Stimulated activated CD8-positive, alpha-beta memory T cell treated with anti-CD3 and anti-CD28 coated beads, Interleukin-15, amount 100 ng/mL, for 24 hours (primary cell): ENCODE data around the gene UBE2M.
"Not testable (repeated sequence)": the region's sequence is repeated elsewhere in the genome, so short reads cannot be mapped to it uniquely, and the experiment has no call there.

ENCODE experiments used
- DNase-seq: peaks from one replicate; pipeline ENCODE4 v3.0.0-alpha.2; 2020; ENCODE audit warnings: low read depth

Gene UBE2M

DNA sequence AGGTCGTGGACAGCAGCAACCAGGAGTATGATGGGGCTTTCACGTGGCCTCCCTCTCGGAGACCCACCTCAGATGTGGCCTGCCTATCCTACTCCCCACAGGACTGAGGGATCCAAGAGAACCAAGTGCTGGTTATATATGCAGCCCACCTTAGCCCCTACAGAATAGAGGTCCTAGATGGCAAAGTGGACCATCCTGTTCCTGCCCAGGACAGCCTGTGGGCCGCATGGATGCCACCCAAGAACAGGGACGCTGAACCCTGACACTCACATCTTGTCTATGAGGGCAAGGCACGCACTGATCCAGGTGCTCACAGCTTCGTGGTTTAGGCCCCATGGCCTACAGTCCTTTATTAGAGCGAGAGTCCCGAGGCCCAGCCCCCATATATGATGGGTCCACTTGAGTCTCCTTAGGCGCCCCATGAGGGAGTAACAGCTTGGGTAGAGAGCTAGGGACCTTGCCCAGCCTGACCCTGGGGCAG, 45.2 kb downstream of the UBE2M start:
- DNase-seq: no peak

DNA sequence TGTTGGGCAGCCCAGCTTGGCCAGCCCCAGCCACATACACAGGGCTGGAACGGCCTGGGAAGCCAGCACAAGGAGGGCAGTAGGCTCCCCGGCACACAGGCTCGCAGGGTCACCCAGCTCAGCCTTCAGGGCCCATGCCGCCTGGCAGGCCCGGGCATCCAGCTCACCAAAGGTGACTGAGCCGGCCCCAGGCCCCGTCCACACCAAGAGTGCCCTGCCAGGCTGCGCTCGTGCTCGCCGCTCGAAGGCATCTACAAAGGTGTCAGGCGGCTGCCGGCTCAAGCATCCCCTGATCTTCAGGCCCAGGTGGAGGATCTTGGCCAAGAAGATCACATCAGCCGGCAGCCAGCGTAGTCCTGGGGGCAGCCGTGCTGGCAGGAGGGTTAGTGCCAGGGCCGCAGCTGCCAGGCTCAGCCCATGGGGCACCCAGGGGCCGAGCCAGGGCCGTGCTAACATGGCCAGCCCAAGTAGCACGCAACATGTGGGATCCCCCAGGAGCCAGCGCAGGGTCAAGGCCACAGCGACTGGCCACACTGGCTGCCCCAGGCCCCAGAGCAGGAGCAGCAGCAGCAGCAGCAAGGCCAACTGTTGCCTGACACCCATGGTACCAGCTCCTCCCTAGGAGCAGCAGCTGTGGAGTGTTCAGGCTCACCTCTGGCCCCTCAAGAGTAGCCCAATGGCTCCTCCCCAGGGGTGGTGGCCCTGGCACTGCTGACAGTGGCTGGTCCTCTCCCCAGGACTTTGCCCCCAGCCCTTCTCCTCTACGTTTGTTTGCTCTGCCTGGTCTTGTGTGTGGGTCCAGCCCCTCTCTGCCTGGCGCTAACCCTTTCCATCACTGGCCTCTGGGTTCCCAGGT, 46.8 kb downstream of the UBE2M start, which contains the start of gene SLC27A5:
TSS of gene SLC27A5 (minus strand) at position 640 of the 856 bp plus-strand sequence. CDS start at position 603, 37 bp downstream.
- DNase-seq: no peak

DNA sequence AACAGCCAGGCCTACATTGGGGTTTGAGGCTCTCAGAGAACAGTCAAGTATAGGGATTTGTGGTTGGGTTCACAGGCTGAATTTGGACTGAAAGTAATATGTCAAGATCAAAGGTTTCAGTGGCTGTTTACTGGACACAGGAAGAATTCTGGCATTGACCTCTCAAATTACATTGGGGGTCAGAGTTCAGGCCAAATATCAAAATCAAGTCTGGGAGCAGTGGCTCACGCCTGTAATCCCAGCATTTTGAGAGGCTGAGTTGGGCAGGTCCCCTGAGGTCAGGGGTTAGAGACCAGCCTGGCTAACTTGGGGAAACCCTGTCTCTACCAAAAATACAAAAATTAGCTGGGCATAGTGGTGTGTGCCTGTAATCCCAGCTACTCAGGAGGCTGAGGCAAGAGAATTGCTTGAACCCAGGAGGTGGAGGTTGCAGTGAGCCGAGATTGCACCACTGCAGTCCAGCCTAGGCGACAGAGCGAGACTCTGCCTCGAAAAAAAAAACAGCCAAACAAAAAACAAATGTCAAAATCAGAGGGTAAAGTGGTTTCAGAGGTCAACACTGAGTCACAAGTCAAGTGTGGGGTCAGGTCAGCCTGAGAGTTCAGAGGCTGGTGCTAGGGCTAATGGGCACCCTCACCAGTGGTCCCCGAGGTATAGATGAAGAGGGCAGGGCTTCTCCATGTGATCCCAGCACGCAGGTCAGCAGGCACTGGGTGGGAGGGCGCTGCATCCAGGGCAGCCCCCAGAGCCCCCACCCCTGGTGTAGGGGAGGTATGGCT, 48.1 kb downstream of the UBE2M start:
- DNase-seq: no peak

DNA sequence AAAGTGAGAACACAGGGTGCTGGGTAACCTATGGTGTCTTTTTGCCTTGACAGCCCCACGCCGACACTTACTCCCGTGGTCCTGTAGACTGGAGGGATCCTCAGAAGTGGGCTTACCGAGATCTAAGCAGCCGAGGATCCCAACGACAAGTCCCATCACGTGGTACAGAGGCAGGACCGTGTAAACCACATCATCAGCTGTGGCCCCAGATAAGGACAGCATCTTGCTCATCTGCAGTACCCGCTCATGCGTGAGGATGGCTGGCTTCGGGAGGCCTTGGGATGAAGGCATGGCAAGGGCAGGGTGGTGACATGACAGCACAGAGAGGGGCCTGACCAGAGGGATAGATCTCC, 48.7 kb downstream of the UBE2M start:
- no peak for DNase-seq

DNA sequence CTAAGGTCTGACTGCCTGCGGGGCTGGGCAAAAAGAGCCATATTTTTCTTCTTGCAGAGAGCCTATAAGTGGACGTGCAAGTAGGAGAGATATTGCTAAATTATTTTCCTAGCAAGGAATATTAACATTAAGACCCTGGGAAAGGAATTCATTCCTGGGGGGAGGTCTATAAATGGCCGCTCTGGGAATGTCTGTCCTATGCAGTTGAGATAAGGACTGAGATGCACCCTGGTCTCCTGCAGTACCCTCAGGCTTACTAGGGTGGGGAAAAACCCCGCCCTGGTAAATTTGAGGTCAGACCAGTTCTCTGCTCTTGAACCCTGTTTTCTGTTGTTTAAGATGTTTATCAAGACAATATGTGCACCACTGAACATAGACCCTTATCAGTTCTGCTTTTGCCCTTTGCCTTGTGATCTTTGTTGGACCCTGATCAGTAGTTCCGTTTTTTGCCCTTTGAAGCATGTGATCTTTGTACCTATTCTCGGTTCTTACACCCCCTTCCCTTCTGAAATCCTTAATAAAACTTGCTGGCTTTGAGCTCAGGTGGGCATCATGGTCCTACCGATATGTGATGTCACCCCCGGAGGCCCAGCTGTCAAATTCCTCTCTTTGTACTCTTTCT, 50.7 kb downstream of the UBE2M start:
- not testable (repeated sequence) for DNase-seq
